ENCODE results near the gene TXLNG.

DNA sequence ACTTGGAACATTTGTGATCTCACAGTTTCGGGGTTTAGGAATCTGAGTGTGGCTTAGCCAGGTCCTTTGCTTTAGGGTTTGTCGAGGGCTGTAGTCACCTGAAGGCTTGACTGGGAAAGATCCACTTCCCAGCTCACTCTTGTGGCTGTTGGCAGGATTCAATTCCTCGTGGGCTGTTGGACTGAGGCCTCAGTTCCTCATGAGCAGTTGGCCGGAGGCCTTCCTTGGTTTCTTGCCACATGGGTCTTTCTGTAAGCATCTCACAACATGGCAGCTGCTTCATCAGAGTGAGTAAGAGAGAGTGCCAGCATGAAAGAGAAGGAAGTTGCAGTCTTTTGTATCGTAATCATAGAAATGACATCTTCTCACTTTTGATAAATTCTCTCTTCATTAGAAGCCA lies 11.1 kb downstream of the TXLNG start:
- TF ChIP-seq, protein P1, sequence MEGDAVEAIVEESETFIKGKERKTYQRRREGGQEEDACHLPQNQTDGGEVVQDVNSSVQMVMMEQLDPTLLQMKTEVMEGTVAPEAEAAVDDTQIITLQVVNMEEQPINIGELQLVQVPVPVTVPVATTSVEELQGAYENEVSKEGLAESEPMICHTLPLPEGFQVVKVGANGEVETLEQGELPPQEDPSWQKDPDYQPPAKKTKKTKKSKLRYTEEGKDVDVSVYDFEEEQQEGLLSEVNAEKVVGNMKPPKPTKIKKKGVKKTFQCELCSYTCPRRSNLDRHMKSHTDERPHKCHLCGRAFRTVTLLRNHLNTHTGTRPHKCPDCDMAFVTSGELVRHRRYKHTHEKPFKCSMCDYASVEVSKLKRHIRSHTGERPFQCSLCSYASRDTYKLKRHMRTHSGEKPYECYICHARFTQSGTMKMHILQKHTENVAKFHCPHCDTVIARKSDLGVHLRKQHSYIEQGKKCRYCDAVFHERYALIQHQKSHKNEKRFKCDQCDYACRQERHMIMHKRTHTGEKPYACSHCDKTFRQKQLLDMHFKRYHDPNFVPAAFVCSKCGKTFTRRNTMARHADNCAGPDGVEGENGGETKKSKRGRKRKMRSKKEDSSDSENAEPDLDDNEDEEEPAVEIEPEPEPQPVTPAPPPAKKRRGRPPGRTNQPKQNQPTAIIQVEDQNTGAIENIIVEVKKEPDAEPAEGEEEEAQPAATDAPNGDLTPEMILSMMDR (IDR thresholded peaks at IDR 0.05): no peak
- no peak for TF ChIP-seq EP300 (IDR thresholded peaks at IDR 0.05)
- peak in 1 of 2 donors; percentile 30 for TF ChIP-seq POLR2AphosphoS5 (IDR thresholded peaks at IDR 0.05)
